GM23248 (cell line): ENCODE data around the gene HIPK2. TPM values are rescaled to one million over a fixed set of nuclear protein-coding genes. Genes with fewer than 3 reads are reported as not detected.

Experiments used
- DNase-seq: peaks from one replicate; pipeline ENCODE4 v3.0.0-alpha.2; 2015
- H2AFZ ChIP-seq: fragments of 200-600 bp; sonication (generic); 2 replicates; pipeline ENCODE4 v1.6.1; 2016; ENCODE audit warnings: antibody characterized with exemption
- H3F3A ChIP-seq: fragments of 200-600 bp; sonication (generic); 2 replicates; pipeline ENCODE4 v1.6.1; 2016; ENCODE audit warnings: mild to moderate bottlenecking, antibody characterized with exemption, mixed run types; ENCODE audit not compliant: insufficient read depth
- H3K27ac ChIP-seq: fragments of 200-600 bp; sonication (generic); 2 replicates; pipeline ENCODE4 v1.5.1; 2016; ENCODE audit warnings: mild to moderate bottlenecking
- H3K27me3 ChIP-seq: fragments of 200-600 bp; sonication (generic); replicated peaks from 2 replicates; pipeline ENCODE4 v1.6.1; 2016; ENCODE audit warnings: mild to moderate bottlenecking; ENCODE audit not compliant: insufficient read depth
- H3K36me3 ChIP-seq: fragments of 200-600 bp; sonication (generic); 2 replicates; pipeline ENCODE4 v1.6.1; 2016; ENCODE audit warnings: low read depth, mild to moderate bottlenecking
- H3K4me1 ChIP-seq: fragments of 200-600 bp; sonication (generic); 2 replicates; pipeline ENCODE4 v1.6.1; 2016; ENCODE audit warnings: mild to moderate bottlenecking; ENCODE audit not compliant: insufficient read depth
- H3K4me2 ChIP-seq: fragments of 200-600 bp; sonication (generic); one replicate; pipeline ENCODE4 v1.6.1; 2016; ENCODE audit warnings: mild to moderate bottlenecking; ENCODE audit not compliant: unreplicated experiment
- H3K4me3 ChIP-seq: fragments of 200-600 bp; sonication (generic); 2 replicates; pipeline ENCODE4 v1.5.1; 2016; ENCODE audit warnings: mild to moderate bottlenecking
- H3K79me2 ChIP-seq: fragments of 200-600 bp; sonication (generic); 2 replicates; pipeline ENCODE4 v1.6.1; 2016; ENCODE audit warnings: mild to moderate bottlenecking; ENCODE audit not compliant: insufficient read depth
- H3K9ac ChIP-seq: fragments of 200-600 bp; sonication (generic); 2 replicates; pipeline ENCODE4 v1.6.1; 2016; ENCODE audit warnings: mild to moderate bottlenecking
- H3K9me2 ChIP-seq: fragments of 200-600 bp; sonication (generic); 2 replicates; pipeline ENCODE4 v1.6.1; 2016; ENCODE audit warnings: mixed run types, mild to moderate bottlenecking, moderate library complexity; ENCODE audit not compliant: insufficient read depth
- H3K9me3 ChIP-seq: fragments of 200-600 bp; sonication (generic); one replicate; pipeline ENCODE4 v1.6.1; 2017; ENCODE audit warnings: low read depth
- H4K20me1 ChIP-seq: fragments of 200-600 bp; sonication (generic); 2 replicates; pipeline ENCODE4 v1.6.0; 2016; ENCODE audit not compliant: insufficient read depth
- EZH2 ChIP-seq: fragments of 200-600 bp; sonication (generic); IDR thresholded peaks from 2 replicates; pipeline ENCODE4 v1.6.1; 2018; ENCODE audit warnings: antibody characterized with exemption, mild to moderate bottlenecking; ENCODE audit not compliant: insufficient read depth, poor library complexity, severe bottlenecking
- EZH2phosphoT487 ChIP-seq: fragments of 200-600 bp; sonication (generic); IDR thresholded peaks from 2 replicates; pipeline ENCODE4 v1.6.1; 2018; ENCODE audit warnings: antibody characterized with exemption, moderate library complexity, mild to moderate bottlenecking, low read depth; ENCODE audit not compliant: insufficient read depth
- WGBS, 2 experiments: methylation state at CpG; one replicate each; pipeline ENCODE4 v1.1.6; 2015 to 2017; ENCODE audit warnings: low lambda C conversion rate in 2 of 2, low coverage in 1 of 2; ENCODE audit errors: missing lambda C conversion rate in 2 of 2; 5-methylcytosine and 5-hydroxymethylcytosine counted together
- in situ Hi-C: fragments of 300-500 bp; cut with MboI; formaldehyde crosslinking; loops from 2 replicates; pipeline ENCODE4 v1.15.0; 2020
- polyA plus RNA-seq: library from polyadenylated mRNA; unstranded; fragments of >200 nt; fragmentation: Nextera tagmentation; extraction: Ambion mirVana; gene quantifications from 2 replicates; pipeline ENCODE4 v1.2.1, GENCODE V29; 2016
- total RNA-seq: library from RNA; depleted of rRNA; stranded (reverse); fragments of >200 nt; shearing (Covaris generic); gene quantifications from 2 replicates; pipeline ENCODE4 v1.2.3, GENCODE V29; 2014

The HIPK2 gene
- total and polyA plus RNA-seq, 2 experiments from 2014 or later: 4.7 to 7.9 TPM

DNA sequence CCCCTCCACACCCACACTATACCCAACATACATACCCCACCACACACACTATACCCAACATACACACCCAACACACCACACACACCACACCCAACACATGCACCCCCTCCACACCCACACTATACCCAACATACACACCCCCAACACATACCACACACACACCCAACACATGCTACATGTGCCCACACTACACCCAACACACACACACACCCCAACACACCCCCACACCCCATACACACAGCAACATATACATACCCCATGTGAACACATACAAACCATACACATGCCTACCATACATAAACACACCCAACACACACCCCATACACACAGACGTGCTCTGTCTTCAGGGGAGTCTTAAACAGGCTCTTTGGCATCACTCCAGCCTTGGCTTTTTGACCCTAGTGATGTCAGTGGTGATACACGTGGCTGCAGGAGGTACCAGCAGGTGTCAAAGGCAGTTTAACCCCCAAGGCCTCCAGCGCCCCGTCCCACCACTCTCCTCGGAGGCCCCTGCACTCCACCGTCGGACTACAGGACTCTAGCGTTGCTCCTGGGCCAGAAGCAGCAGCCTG lies 73.4 kb downstream of the HIPK2 start:
- Histone ChIP-seq H2AFZ (no peak overlapping the region), H3K9me2 (no peaks in the 10 kb centered on the region), H3K27me3 (no peaks in the 10 kb centered on the region), H3K79me2 (peaks cover 75% of the 10 kb centered on the region), H3K36me3 (no peaks in the 10 kb centered on the region), H3K4me3 (no peak overlapping the region), H4K20me1 (no peaks in the 10 kb centered on the region; the same call in 1 of the 2 replicates), H3K4me2 (no peak overlapping the region), H3K9ac (no peak overlapping the region), H3K9me3 (no peaks in the 10 kb centered on the region), H3F3A (no peaks in the 10 kb centered on the region), H3K4me1 (peaks cover 5% of the 10 kb centered on the region), H3K27ac (no peak overlapping the region)
- no peak for DNase-seq
- no peak for TF ChIP-seq EZH2
- TF ChIP-seq EZH2phosphoT487: no peak
- in situ Hi-C loops: no loop called here
- 94% methylated on average over 8 of the region's 8 CpGs for WGBS, 2 experiments

- H3K4me1 ChIP-seq: no peaks in the 10 kb centered on the region
- H3K9me2 ChIP-seq: no peaks in the 10 kb centered on the region
- in situ Hi-C loops: no loop called here
- H3K9me3 ChIP-seq: no peaks in the 10 kb centered on the region
- H4K20me1 ChIP-seq: no peaks in the 10 kb centered on the region; the same call in 1 of the 2 replicates
- no peaks in the 10 kb centered on the region for H3F3A ChIP-seq
- no peak overlapping the region for H3K4me3 ChIP-seq
- no peaks in the 10 kb centered on the region for H3K27me3 ChIP-seq
- 63 to 81% methylated on average over 3 to 5 of the region's 5 CpGs for WGBS, 2 experiments
- H3K36me3 ChIP-seq: no peaks in the 10 kb centered on the region
- no peak overlapping the region for H3K9ac ChIP-seq
- no peak overlapping the region for H3K4me2 ChIP-seq
- H3K79me2 ChIP-seq: peaks cover 80% of the 10 kb centered on the region
- no peak overlapping the region for H2AFZ ChIP-seq
- no peak overlapping the region for H3K27ac ChIP-seq
- DNase-seq: no peak
- no peak for TF ChIP-seq EZH2phosphoT487
- no peak for TF ChIP-seq EZH2
These were observed 74.1 kb downstream of the HIPK2 start for GRCh38 chr7:139703487-139704307.

GRCh38 chr7:139702811-139703486 lies 74.8 kb downstream of the HIPK2 start:
- Histone ChIP-seq H3K9ac (no peak overlapping the region), H3K4me3 (no peak overlapping the region), H3K27ac (no peak overlapping the region), H3K4me1 (no peaks in the 10 kb centered on the region), H3K79me2 (peaks cover 80% of the 10 kb centered on the region), H2AFZ (no peak overlapping the region), H3K36me3 (no peaks in the 10 kb centered on the region), H4K20me1 (no peaks in the 10 kb centered on the region; the same call in 1 of the 2 replicates), H3K9me2 (0 out of 2 replicates have a peak, but pooled peaks cover 3% of the 10 kb centered on the region), H3K27me3 (no peaks in the 10 kb centered on the region), H3F3A (no peaks in the 10 kb centered on the region), H3K9me3 (no peaks in the 10 kb centered on the region), H3K4me2 (no peak overlapping the region)
- DNase-seq: no peak
- 94 to 96% methylated on average over 10 of the region's 10 CpGs for WGBS, 2 experiments
- TF ChIP-seq EZH2 (no peak), EZH2phosphoT487 (no peak)
- in situ Hi-C loops: no loop called here

- Histone ChIP-seq H3K9me3 (no peaks in the 10 kb centered on the region), H4K20me1 (no peaks in the 10 kb centered on the region; the same call in 1 of the 2 replicates), H3K79me2 (peaks cover 80% of the 10 kb centered on the region), H3K27me3 (no peaks in the 10 kb centered on the region), H2AFZ (no peak overlapping the region), H3K36me3 (no peaks in the 10 kb centered on the region), H3K4me2 (no peak overlapping the region), H3K9me2 (0 out of 2 replicates have a peak, but pooled peaks cover 3% of the 10 kb centered on the region), H3K9ac (no peak overlapping the region), H3K4me3 (no peak overlapping the region), H3K4me1 (no peaks in the 10 kb centered on the region), H3K27ac (no peak overlapping the region), H3F3A (no peaks in the 10 kb centered on the region)
- no peak for DNase-seq
- WGBS, 2 experiments: 60 to 66% methylated on average over 8 of the region's 8 CpGs
- TF ChIP-seq EZH2phosphoT487: no peak
- no peak for TF ChIP-seq EZH2
- in situ Hi-C loops: no loop called here
These were observed 75.5 kb downstream of the HIPK2 start for GRCh38 chr7:139702313-139702731.
